HS-5 (cell line): ENCODE data around the gene CP.
A peak's percentile ranks its signal among the peaks of the same experiment; 100 is the strongest.
"Not testable (repeated sequence)": the region's sequence is repeated elsewhere in the genome, so short reads cannot be mapped to it uniquely, and the experiment has no call there.

ENCODE experiments used
- DNase-seq: peaks from one replicate; pipeline ENCODE4 v3.0.0-alpha.2; 2012; ENCODE audit warnings: low read depth

The CP gene

DNA sequence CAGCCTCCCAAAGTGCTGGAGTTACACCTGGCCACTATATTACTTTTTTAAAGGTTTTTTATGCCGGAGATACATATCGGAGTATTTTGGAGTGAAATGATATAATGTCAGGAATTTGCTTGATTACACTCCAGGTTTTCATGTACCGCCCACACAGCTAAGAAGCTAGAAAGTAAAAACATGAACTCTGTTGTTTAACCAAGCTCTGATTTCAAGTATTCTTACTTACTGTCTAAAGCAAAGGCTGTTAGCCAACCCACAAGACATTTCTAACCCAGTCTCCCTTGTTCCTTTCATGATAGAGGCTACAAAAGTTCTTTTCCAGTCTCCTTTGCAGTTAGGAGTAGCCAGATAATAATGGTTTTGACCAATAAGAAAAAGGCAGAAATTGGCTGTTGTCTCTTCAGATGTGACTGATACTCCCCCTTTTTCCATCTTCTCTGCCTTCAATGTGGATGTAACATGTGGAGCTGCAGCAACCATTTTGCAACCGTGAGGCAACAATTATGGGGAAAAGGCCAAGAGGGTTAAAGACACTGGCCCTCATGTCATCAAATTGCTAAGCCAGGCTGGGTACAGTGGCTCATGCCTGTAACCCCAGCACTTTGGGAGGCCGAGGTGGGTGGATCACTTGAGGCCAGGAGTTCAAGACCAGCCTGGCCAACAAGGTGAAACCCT is 6.1 kb upstream of the CP start:
- no peak for DNase-seq

DNA sequence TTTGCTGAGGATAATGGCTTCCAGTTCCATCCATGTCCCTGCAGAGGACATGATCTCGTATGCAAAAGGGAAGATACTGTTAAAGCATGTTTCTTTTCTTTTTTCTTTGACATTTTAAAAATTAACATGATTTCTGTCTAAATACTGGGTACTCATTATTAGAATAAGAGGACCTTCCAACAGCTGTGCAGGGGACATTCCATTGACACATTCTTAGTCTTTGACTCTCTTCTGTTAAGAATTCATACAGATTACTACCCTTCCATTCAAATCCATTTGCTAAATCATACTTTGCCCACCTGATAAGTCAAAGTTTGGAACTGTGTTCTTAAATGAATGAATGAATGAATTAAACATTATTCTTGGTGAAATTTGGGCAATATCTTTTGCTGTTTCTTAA is 5.1 kb upstream of the CP start:
- no peak for DNase-seq

DNA sequence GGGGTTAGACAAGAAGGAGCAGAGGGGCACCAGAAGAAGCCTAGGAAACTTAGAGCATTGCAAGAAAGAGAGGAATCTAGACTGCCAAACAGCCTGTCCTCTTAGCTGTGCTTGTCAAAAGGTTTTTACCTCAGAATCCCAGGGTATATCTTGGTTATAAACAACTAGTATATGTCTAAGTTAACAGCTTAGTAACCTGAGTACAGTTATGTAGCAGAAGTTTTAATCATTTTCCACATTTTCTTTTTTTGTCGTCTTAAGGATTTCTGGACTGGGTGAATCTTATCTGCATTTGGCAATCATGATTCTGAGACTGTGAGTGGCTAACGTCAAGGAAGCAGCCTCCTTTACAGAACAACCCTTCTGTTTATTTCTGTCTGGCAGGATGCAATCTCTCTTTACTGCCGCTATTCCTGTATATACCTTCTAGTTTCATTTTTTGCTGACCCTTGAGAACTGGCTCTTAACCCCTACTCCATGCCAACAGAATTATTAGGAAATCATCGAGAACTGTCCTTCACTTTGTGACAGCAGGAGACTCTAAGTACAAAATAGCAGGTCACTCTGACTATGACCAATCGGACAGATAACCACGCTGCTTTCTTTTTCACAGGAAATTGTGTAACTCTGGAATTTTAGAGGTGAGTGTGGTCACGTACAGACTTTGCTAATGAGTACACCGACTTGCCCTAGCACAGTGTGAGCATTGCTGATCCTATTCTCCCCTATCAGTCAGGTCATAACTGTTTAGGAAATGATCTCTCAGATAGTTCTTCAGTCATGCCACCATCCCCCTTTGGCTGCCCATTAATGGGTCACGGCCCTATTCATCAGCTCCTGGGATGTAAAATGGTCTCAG is 3.3 kb upstream of the CP start:
- peak; percentile 93 for DNase-seq

DNA sequence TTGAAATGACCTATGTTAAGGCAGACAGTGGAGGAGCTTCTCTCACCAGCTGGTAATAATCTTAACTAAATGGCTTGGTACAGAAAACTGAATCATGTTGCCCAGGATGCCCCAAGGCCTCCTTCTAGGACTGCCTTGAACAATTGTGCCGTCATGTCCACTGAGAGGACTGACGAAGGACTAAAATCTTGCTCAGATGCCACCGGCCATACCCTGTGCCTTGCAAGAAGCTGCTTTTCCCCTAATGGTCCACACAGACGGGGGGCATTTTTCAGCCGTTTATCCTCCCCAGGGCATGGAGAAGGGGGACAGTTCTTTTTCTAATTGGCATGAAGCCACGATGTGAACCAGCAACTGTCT is 1.8 kb upstream of the CP start:
- no peak for DNase-seq

DNA sequence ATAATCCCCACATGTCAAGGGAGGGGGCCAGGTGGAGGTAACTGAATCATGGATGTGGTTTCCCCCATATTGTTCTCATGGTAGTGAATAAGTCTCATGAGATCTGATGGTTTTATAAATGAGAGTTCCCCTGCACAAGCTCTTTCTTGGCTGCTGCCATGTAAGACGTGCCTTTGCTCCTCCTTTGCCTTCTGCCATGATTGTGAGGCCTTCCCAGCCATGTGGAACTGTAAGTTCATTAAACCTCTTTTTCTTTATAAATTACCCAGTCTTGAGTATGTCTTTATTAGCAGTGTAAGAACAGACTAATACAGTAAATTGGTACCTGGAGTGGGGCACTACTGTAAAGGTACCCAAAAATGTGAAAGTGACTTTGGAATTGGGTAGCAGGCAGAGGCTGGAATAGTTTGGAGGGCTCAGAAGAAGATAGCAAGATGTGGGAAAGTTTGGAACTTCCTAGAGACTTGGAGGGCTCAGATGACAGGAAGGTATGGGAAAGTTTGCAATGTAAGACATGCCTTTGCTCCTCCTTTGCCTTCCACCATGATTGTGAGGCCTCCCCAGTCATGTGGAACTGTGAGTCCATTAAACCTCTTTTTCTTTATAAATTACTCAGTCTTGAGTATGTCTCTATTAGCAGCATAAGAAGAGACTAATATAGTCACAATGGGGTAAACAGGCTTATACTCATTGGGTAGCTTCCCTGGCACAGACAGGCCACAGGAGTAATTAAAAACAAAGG is 2.1 kb downstream of the CP start:
- DNase-seq = not testable (repeated sequence)

DNA sequence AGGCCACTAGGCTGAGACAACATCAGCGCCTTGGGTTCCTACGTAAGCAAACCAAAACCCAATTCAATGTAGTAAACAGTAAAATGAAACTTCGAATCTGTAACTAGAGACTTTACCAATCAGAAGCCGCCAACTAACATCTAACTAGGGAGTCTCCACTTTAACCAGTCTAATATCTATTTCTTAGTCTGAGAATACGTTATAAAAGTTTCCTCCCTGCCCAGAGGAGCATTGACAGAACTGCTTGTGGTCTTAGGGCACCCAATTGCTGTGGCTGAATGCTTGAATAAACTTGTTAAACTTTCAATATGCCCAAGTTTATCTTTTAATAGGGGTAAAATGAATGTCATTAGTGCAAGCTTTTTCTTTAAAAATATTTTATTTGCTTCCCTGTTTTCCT is 4.3 kb downstream of the CP start:
- DNase-seq = no peak

DNA sequence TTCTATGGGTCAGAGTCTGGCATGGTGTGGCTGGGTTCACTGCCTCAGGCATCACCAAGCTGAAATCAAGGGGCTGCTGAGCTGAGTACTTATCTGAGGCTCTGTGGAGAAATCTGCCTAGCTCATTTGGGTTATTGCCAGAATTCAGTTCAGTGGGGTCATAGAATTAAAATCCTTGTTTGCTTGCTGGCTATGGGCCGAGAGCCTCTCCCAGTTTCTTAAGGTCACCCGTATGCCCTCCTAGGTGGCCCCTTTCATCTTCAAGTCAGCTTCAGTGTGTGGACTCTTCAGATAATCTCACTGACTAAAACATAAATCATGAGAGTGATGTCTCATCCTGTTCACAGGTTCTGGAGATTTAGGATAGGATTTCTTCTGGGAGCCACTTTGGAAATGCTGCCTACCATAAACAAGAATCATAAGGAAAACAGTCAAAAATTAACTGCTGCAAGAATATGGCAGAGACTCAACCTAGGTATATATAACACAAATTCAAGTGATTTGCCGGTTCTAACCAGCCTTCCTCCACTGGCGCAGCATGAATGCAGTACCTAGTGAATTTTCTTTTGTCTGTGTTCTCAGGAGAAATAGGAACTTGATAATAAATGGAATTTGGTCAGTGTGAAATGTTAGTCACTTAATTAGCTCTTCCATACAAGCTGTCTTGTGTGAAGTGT is 5.3 kb downstream of the CP start:
- DNase-seq = no peak

DNA sequence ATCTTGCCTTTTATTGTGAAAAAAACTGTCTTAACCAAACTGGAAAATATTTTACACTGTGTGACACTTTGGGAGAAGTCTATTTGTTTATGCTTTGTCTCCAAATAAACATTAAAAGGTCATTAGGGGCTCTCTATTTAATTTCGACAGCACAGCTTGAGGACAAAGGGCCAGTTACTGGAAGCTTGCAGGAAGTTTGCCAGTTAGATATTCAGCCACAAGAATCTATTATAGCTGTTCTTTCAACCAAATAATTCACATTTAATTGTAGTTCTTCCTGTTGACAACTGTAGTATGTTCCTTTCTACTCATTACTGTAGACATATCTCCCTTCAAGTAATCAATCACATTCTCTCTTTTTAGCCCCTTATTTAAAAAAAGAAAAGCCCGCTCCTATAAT is 6.1 kb downstream of the CP start:
- no peak for DNase-seq

DNA sequence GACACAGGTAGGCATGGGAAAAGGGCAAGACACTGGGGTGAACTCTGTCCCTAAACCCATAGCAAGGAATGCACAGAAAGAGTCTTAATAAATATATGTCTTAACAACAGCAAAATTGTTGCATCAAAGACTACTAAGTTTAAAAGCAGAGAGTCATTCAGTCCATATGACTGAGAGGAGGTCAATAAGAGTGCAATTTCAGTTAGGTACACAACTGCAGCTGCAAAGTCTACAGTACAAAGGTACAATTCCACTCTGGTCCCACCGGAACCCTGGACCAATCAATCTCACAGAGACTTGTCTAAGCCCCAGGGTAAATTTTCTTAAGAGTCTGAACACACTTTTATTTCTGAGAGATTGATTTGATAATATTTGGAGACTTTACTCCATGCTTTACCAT is 6.9 kb downstream of the CP start:
- DNase-seq = no peak

DNA sequence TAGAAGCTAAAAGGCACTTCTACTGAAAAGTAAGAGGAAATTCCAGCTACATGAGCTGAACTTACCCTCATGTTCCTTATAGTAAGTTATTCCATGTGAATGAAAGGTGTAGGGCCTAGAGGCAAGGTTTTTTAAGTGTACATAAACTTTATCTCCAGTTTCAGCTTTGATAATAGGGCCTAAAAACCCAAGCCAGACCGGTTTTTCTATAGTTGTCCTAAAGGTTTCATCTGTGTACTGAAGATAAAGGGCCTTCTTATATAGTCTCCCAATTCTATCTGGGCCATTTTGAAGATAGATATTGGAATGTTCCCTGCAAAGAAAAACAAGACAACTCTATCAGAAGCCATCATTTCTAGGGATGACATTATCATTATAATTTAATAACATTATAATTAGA is 9.2 kb downstream of the CP start:
- no peak for DNase-seq

DNA sequence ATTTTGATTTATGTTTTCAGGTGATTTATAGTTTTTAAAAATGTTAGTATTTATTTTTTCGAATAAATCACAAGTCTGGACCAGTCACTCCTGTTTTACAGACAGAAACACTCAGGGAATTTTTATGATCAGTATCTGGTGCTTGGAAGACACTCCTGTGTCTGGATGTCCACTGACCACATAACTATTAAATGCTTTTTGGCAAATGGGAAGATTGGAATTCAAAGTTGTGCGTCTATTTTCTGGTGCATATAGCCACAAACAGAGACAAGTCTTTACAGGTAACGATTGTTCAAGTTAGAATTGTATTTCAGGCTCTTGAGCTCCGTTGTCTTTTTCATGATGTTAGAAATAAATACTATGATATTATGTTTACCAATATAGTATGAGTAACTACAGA is 12.2 kb downstream of the CP start:
- no peak for DNase-seq

DNA sequence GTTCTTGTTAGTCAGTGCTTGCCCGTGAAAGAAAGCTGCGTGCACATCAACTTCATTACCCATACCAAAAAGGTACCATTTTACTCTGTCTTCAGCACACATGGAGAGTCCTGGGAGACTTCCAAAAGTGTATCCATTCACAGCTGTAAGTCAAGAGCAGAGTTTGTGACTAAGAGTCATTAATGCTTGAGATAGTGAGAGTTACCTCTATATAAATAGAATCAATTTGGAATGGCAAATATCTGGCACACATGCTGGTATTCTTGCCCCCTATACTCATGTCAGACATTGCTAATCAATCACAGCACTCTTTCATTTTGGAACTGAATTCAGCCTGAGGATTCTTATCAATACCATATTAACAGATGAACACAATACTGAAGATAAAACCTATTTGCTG is 14.2 kb downstream of the CP start:
- DNase-seq = no peak

DNA sequence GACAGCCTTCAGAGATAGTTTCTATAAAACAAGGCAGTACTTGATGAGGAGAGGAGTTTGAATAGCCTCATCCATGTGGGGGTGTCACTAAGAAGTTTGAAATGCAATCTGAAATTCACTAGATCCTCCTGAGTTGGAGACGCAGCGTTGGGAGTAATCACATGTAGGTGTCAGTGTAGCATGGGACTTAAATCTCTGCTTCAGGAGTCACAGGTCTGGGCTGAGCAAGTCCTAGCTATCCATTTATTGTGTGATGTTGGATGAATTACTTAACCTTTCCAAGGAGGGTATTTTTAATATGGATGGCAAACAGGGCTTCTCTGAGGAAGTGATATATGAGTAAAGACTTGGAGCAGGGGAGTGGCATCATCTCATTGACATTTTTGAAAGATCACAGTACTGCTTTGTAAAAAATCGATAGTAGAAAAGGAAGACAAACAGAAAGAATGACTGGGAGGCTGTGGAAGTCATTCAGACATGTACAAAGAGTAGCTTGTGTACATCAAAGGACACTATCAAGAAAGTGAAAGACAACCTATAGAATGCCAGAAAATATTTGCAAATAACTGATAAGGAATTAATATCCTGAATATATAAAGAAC is 17.1 kb downstream of the CP start:
- DNase-seq = no peak

DNA sequence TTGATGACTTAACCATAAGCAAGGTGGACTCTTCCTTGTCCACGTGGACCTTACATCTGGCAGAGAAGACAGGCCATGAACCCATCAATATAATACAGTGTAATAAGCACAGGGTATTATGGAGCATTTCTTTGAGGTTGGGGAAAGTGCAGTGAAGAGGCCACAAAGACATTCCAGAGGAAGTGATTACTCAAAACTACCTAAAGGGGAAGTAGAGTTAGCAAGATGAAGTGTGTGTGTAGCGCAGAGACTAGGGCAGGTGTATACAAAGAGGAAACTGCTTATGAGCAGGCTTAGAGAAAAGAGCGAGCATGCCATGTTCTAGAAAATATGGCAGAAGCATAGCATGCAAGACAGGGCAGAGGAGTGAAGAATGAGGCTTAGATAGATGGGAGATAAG is 17.9 kb downstream of the CP start:
- no peak for DNase-seq

DNA sequence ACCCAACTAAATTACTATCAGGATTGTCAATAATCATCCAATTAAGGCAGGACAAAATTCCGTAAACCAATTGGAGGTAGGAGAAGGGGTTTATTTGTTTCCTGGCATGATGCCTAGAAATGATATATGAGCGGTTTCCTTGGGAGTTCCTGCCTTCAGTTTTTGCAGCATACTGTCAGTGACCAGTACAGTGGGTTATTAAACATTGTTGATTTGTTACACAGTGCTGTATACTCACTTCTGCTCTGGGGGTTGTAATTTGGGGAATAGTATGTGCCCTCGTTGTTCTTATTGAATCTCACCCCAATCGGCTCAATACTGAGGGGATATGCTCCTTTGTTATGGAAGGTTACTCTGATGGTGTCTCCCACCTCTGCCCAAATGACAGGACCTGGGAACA is 22.2 kb downstream of the CP start:
- DNase-seq = no peak

DNA sequence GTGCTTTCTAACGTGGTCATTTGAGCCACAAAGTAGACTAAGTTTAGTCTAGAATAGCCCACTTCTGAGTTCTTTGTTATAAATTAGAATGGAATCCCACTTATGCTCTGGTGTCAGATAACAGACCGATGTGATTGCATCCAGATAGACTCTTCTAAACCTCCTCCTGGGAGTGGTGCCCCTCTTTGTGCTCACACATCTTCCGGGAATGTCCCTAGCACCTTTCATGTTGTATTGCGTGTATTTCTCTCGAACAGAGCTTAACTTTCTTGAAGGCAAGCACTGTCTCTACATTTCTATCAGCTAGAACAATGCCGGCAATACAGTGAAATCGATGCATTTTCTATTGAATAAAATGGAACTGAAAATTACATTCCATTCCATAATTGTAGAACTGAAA is 23.0 kb downstream of the CP start:
- DNase-seq = no peak

DNA sequence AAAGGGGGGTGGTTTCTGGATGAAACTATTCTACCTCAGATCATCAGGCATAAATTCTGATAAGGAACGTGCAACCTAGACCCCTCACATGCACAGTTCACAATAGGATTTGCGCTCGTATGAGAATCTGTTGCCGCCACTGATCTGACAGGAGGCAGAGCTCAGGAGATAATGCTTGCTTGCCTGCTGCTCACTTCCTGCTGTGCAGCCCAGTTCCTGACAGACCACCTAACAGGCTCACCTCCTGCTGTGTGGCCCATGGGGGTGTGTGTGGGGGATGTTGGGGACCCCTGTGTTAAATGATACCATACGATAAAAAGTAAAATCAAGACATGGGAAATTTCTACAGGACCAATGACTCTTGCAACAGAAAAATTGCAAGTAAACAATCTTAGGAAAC is 24.0 kb downstream of the CP start:
- DNase-seq = no peak

DNA sequence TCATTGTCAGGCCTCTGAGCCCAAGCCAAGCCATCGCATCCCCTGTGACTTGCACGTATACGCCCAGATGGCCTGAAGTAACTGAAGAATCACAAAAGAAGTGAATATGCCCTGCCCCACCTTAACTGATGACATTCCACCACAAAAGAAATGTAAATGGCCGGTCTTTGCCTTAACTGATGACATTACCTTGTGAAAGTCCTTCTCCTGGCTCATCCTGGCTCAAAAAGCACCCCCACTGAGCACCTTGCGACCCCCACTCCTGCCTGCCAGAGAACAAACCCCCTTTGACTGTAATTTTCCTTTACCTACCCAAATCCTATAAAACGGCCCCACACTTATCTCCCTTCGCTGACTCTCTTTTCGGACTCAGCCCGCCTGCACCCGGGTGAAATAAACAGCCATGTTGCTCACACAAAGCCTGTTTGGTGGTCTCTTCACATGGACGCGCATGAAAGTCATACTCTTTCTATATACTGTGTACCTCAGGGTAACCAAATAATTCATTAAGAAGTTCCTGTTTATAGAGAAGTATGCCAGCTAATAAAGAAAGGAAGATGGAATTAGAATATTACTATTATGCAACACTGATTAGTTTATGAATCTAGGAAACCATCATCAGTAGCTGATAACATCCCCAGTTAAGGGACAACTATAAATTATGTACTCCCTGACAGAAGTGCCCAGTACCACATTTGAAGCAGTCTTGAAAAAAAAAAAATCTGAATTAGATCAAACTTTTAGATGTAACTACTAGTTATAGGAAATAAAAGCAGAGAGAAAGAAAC is 24.6 kb downstream of the CP start:
- not testable (repeated sequence) for DNase-seq

DNA sequence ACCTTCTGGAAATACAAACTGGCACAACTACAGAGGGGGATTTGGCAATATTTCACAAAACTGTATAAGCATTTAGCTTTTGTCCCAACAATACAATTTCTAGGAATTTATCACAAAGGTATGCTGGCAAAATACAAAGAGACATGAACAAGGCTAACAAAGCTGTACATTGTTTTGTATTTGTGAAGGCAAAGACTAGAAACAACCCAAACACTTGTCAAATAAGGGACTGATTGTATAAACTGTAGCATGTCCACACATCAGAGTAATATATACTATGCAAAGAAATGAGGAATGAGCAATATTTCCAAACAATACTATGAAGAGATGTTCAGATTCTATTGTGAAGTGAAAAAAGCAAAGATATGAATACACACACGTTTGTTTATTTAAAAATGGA is 26.4 kb downstream of the CP start:
- no peak for DNase-seq

DNA sequence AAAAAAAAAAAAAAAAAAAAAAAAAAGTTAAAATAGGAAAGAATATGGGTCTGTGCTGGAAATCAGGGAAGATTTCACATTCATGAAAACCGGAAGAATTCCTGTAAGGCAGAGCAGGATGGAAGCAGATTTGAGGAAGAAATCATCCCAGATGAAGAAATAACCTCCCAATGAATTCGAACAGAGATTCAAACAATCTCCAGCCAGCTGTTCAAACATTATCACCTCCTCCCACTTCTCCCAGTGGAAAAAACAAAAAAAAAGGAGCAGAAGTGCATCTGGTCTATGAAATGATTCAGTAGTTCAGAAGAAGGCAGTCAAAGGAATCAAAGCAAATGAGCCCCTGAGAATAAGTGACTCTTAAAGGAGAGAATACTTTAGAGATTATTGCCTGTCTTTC is 33.1 kb downstream of the CP start:
- no peak for DNase-seq

DNA sequence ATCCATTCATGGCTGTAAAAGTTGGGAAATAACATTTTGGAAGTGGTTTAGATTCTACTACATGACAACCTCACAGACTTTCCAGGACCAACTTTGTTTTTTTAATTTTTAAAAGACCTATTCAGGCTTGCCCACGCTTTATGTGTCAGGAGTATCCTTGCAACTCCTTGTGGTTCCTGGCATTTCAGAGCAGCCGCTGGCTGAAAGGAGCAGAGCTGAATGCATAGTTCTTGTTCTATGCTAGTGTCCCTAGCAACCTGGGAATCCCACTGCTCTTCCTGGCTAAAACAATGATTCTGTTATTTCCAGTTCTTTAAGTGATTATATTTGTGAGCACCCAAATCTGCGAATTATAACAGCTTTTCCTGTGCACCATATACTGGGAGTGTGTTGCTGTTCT is 34.9 kb downstream of the CP start:
- no peak for DNase-seq
